ENCODE data around the gene FMNL3.
"Not testable (repeated sequence)": the region's sequence is repeated elsewhere in the genome, so short reads cannot be mapped to it uniquely, and the experiment has no call there.

The FMNL3 gene

GRCh38 chr12:49707128-49707811 lies at the start of gene FMNL3:
Gene FMNL3 (minus strand): TSS chr12:49707405. CDS start chr12:49707180, 225 bp downstream.
- peak; percentile 97 to 99 for DNase-seq (ENCODE audit: low read depth in 2 of 2)

GRCh38 chr12:49750996-49751393 lies 43.8 kb upstream of the FMNL3 start:
- no peak for DNase-seq (ENCODE audit: low read depth in 2 of 2)

GRCh38 chr12:49750027-49750995 lies 43.1 kb upstream of the FMNL3 start:
- DNase-seq (ENCODE audit: low read depth in 2 of 2), result no peak

DNA sequence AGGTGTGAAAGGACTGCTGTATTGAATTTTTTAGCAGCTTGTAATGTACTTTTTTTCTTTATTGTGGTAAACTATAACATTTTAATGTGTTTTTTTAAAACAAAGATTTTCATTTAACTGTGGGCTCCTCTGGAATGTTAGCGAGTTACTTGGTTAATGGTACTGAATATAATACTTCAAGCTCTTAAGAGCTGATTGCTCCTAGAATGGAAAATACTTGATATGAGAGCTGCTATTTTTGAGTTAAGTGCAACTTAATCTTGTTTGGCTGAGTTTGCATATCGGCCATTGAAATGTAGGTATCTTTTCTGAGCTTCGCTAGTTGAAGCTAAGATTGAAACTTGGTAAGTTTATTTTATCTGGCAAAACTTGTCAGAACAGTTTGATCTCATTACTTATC lies 41.6 kb upstream of the FMNL3 start:
- DNase-seq (ENCODE audit: low read depth in 2 of 2), result no peak

DNA sequence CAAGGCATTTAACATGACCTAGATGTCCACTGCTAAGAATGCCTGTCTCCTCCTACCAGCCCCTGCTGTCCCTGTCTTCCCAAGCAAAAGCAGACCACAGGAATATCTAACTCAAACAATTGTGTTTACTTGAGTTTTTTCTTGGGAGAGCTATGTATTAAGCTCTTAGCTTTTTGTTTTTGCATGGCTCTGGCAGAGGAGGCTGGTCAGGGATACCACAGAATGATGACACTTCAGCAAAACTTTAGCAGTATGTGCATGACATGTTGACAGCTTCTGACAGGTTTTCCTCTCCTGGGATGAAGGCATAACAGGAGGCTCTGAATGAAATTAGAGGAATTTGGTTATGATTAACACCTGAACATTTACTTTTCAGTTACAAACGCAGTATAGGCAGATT lies 41.1 kb upstream of the FMNL3 start:
- no peak for DNase-seq (ENCODE audit: low read depth in 2 of 2)

DNA sequence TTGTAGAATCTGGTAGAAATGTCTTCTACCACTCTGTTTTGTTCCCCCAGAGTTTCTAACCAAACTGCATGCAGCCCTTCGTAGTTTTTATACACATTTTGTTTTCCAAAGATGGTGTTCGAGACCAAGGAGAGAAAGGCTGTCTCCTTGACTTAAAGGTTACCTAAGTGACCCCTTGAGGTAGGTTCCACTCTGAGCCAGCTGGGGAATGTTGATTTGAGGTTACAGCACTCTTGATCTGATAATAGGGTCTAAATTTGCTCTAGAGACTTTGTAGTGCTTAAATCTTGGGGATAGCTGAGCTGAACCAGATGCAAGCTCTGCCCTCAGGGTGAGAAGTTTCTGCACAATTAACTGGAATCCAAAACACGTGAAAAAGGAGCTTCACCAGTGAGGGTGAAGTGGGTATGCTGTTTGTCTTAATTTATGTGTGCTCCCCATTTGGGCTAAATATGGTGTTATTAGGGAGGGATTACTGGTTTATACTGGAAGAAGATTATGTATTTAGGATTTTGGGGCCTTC lies 37.2 kb upstream of the FMNL3 start:
- no peak for DNase-seq (ENCODE audit: low read depth in 2 of 2)

DNA sequence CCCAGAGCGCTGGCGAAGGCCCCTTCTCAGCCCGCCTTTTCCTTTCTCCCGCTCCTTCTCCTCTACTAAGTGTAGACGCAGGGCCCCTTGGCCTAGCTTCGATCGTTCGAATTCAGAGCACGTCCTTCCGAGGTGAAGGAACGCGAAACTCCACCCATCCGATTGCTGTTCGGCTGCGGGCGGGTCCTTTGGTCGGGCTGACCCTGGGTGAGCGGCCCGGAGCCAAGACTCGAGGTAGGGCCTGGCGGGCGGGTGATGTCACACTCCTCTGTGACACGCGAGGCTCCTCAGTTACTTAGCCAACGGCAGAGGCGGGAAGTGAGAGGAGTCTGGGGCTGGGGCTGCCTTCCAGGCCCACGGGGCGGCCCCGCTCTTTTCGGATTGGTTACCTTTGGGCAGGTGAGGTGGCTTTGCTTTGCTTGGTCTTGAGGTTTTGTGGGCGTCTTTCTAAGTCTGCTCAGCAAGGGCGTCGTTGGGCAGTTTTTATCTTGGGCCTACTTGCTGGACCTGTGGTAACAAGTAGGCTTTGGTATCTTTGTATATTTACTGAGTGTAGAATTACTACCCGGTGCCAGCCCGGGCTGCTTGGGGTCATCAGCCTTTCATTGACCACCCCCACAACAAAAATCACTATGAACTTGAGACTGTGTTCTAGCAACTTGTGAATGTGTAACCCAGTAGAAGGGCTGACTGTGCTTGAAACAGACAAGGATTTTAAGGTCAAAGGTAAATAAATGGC lies 34.8 kb upstream of the FMNL3 start:
- DNase-seq (ENCODE audit: low read depth in 2 of 2), result peak; percentile 59 to 61

DNA sequence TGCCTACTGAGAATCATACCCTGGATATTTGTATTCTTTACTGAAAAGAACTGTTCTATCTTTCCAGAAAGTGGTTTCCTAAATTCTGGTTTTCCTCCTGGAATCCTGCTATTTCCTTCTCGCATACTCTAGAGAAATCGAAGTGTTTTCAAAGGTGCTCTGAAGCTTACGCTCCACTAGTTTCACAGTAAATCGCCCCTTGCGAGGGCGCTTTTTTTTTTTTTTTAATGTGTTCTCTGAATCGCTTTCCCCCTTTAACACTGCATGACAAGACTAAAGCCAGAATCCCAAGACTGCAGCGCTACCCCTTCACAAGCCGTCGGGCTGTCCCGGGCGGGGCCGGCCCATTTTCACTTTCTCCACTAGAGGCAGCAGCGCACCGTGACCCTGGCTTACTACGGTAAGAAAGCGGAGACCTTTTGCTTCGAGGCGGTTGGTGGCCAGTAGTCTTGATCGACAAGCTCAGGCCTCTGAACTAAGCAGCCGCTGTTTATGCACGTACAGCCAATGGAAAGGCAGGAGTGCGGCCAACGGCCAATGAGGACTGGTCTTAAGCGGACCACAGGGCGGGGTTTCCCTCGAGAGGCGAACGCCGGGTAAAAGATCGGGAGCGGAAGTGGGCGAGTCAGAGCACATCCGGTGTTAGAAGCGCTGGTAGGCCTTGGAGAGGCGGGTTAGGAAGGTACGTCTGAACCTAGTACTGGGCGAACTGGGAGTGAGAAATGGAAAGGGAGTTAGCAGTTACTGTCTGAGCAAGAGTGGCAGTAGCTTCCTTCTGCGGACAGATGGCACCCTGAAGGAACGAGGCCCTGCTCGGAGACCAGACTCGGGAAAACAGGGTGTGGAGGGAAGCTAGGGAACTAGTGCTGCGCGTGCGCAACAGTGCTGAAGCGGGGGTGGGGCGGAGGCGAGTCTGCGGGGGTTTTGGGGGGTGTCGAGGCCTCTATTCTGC lies 34.0 kb upstream of the FMNL3 start, which contains the start of gene TMBIM6:
TSS of gene TMBIM6 (plus strand) at position 628 of the 952 bp plus-strand sequence. CDS start 10,937 bp downstream, outside the sequence.
- DNase-seq (ENCODE audit: low read depth in 2 of 2), result peak; percentile 94 to 97

GRCh38 chr12:49740277-49740676 lies 33.1 kb upstream of the FMNL3 start:
- DNase-seq (ENCODE audit: low read depth in 2 of 2), result not testable (repeated sequence)

DNA sequence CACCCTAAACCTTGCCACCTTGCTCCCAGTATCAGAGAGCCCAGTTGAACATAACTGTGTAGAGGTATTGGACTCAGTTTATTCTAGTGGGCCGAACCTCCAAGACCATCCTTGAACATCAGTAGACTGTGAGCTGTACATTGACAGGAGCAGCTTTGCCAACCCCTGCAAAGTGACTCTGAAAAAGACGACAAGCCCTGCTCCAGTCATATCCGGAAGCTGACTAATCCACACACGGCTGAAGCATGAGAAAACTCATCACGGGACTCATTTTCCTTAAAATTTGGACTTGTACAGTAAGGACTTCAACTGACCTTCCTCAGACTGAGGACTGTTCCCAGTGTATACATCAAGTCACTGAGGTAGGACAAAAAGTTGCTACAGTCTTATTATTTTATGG lies 31.5 kb upstream of the FMNL3 start:
- not testable (repeated sequence) for DNase-seq (ENCODE audit: low read depth in 2 of 2)

- DNase-seq (ENCODE audit: low read depth in 2 of 2), result not testable (repeated sequence)
These were observed 27.7 kb upstream of the FMNL3 start for GRCh38 chr12:49734900-49735299.

- no peak for DNase-seq (ENCODE audit: low read depth in 2 of 2)
These were observed 26.2 kb upstream of the FMNL3 start for GRCh38 chr12:49733219-49734017.

DNA sequence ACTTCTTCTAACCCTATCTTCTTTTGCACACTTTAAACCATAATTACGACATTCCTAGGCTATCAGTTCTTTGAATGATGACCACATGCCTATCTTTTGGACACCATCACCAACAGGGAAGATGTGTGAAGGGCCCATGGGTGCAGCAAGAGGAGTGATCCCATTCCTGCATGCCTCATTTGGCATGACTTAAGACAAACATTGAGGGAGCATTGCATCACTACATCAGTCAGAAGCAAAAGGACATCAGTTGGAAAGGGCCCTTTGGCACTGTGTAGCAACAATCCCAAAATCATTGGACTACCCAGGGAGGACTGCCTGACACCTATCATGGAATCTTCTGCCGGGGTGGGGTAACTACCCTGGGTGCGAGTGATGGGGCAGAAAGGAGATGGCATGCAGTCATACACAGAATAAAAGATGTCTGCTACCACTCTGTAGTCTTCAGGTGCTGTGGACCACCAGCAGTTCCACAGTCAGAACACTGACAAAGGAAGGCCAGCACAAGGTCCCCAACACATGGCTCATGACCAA lies 23.4 kb upstream of the FMNL3 start:
- DNase-seq (ENCODE audit: low read depth in 2 of 2), result no peak

- DNase-seq (ENCODE audit: low read depth in 2 of 2), result no peak
These were observed 22.8 kb upstream of the FMNL3 start for GRCh38 chr12:49730050-49730449.

DNA sequence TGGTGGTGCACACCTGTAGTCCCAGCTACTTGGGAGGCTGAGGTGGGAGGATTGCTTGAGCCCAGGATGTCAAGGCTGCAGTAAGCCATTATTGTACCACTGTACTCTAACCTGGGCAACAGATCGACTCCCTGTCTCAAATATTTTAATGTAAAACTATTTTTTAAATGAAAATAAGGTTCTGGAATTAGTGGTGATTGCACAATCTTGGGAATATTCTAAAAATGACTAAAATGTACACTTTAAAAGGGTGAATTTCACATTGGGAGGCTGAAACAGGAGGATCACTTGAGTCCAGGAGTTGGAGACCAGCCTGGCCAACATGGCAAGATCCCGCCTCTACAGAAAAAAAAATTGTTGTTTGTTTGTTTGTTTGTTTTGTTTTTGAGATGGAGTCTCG lies 21.2 kb upstream of the FMNL3 start:
- no peak for DNase-seq (ENCODE audit: low read depth in 2 of 2)

DNA sequence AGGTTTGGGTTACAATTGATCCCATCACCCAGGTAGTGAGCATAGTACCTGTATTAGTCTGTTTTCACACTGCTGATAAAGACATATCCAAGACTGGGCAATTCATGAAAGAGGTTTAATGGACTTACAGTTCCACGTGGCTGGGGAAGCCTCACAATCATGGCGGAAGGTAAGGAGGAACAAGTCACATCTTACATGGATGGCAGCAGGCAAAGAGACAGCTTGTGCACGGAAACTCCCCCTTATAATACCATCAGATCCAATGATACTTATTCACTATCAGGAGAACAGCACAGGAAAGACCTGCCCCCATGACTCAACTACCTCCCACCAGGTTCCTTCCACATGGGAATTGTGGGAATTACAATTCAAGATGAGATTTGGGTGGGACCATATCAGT lies 14.2 kb upstream of the FMNL3 start:
- not testable (repeated sequence) for DNase-seq (ENCODE audit: low read depth in 2 of 2)

GRCh38 chr12:49720214-49720613 lies 13.0 kb upstream of the FMNL3 start:
- DNase-seq (ENCODE audit: low read depth in 2 of 2), result no peak

GRCh38 chr12:49717800-49718199 lies 10.6 kb upstream of the FMNL3 start:
- DNase-seq (ENCODE audit: low read depth in 2 of 2), result not testable (repeated sequence)

GRCh38 chr12:49716553-49716952 lies 9.3 kb upstream of the FMNL3 start:
- no peak for DNase-seq (ENCODE audit: low read depth in 2 of 2)
